NCI-H510A (cell line): ENCODE measurements around the gene STMN3.

Experiments used
- DNase-seq: peaks from one replicate; lab custom pipeline; 2025; lab: John Stamatoyannopoulos, UW

The STMN3 gene

DNA sequence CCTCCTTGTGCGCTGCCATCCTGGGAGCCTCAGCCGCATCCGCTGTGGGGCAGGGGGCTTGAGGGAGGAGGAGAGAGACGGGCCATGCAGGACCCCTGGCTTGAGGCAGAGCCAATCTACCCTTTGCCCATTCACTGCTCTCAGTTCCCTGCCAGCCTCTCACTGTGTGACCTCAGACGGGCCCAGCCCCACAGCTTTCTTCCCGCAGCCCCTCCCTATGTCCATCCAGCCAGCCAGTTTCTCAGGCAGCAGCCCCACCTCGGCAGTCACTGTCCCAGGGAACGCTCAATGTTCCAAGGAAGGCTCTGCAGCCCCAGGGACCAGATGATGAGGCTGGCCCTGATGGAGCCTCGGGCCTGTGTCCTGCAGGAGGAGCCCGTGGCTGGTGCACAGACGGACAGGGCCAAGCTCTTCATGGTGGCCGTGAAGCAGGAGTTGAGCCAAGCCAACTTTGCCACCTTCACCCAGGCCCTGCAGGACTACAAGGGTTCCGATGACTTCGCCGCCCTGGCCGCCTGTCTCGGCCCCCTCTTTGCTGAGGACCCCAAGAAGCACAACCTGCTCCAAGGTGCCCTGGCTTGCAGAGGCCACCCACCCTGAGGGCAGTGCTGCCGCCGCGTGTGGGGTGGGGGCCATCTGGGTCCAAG is 39.3 kb upstream of the STMN3 start:
- DNase-seq: no peak

GRCh38 chr20:63691711-63692435 is 38.6 kb upstream of the STMN3 start:
- DNase-seq: no peak

- DNase-seq: no peak
Measured at GRCh38 chr20:63690898-63691710, 37.9 kb upstream of the STMN3 start.

DNA sequence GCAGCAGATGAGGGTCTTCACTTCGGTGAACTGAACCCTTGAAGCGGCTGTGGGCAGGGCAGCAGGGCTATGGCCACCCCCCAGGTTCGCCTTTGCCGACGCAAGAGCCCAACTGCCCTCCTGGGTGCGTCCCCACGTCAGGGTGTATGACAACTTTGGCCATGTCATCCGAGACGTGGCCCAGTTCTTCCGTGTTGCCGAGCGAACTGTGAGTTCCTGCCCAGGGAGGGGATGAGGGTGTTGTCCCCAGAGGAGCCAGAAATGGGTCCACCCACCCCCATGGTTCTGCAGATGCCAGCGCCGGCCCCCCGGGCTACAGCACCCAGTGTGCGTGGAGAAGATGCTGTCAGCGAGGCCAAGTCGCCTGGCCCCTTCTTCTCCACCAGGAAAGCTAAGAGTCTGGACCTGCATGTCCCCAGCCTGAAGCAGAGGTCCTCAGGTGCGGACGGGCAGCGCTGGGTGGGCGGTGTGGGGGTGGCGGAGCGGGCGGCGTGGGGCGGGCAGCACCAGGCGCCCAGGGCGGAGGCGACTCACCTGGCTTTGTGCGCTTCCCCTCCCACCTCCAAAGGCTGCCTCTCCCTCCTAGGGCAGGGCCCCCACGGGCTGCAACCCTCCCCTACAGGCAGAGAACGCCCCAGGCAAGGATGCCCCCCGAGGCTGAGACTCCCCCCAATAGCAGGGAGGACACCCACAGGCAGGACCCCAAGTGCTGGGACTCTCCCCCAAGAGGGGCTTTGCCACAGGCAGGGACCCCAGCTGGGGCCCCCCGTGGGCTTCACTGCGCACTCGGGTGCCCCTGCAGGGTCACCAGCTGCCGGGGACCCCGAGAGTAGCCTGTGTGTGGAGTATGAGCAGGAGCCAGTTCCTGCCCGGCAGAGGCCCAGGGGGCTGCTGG is 37.0 kb upstream of the STMN3 start:
- no peak for DNase-seq

- DNase-seq: no peak
Measured at GRCh38 chr20:63689046-63690002, 36.1 kb upstream of the STMN3 start.

DNA sequence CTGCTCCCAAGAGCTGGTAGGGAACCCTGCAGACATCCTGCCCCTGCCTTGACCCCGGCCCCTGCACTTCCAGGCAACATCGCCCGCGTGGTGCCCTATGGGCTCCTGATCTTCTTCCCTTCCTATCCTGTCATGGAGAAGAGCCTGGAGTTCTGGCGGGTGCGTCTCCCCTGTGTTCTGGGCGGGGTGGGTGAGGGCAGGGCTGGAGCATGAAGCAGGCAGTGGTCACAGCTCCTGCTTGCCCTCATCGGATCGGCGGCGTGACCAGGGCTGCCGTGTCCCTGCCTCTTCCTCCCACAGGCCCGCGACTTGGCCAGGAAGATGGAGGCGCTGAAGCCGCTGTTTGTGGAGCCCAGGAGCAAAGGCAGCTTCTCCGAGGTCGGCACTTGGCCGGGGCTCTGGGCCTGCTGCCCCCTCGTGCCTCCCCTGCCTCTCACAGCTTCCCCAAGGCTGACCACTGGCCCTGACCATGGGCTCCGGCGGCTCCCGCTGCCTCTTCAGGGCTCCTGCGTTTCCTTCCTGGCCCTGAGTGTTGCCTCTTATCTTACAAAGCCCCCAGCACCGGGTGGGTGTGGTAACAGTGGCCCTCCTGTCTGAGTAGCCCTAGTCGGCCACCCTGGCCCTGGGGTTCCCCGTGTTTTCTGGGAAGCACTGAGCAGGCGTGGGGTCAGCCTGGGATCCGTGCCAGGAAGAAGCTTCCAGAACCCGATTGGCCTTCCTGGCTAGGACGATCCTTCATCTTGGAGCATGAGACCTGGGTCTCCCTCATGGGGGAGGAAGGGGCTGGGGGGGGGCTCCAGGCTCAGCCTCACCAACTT is 35.2 kb upstream of the STMN3 start:
- no peak for DNase-seq

- DNase-seq: no peak
Measured at GRCh38 chr20:63687419-63688178, 34.4 kb upstream of the STMN3 start.

DNA sequence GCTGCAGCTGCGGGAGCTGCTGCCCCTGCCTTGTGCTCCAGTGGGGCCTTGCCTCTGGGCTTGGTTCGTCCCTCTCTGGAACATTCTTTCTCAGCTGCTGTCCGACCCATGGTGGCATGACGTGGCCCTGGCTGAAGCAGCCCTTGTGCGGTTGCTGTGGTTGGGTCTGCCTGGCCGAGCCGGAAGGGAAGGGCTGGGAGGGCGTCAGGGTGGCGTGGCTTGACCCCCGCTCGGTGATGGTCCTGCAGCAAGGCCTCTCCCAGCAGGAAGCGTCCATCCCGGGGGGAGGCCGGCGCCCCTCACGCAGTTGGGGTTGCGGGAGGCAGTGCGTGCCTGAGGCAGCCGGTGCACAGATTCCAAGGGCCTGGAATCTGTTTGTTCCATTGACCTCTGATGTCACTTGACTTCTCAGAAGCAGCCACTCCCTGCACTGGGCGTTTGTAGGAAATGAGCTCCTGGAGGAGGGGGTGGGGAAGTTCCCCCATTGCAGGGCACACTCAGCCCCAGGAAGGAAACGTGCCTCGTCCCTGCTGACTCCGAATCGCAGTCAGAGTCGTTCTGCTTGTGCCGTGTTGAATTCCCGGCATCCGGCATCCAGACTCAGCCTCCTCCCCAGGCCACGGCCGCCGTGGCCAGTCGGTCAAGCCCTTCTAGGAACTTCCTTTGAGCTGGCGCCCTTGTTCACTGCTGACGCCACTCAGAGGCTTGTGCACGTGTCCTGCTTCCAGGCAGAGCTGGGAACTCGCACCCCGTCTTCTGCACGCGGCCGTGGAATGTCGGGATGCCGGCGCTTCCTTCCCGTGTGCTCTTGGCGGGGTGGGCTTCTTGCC is 33.5 kb upstream of the STMN3 start:
- DNase-seq: no peak

DNA sequence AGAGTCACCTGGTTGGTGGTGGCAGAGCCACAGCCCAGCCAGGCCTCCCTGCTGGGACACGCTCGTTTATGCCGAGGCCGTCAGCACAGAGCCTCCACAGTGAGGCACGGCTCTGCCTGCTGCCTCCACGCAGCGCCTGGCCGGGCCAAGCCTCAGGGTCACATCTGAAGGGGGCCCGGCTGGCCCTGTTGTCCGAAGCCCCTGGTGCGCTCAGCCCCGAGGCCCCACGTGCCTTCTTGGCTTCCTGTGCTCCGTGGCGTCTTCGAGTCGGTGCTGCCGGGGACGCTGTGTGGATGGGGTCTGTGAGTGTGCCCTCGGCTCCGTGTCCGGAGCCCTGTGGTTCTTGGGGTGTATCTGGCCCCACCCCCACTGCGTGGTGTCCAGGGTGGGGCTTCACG is 32.9 kb upstream of the STMN3 start:
- DNase-seq: no peak

DNA sequence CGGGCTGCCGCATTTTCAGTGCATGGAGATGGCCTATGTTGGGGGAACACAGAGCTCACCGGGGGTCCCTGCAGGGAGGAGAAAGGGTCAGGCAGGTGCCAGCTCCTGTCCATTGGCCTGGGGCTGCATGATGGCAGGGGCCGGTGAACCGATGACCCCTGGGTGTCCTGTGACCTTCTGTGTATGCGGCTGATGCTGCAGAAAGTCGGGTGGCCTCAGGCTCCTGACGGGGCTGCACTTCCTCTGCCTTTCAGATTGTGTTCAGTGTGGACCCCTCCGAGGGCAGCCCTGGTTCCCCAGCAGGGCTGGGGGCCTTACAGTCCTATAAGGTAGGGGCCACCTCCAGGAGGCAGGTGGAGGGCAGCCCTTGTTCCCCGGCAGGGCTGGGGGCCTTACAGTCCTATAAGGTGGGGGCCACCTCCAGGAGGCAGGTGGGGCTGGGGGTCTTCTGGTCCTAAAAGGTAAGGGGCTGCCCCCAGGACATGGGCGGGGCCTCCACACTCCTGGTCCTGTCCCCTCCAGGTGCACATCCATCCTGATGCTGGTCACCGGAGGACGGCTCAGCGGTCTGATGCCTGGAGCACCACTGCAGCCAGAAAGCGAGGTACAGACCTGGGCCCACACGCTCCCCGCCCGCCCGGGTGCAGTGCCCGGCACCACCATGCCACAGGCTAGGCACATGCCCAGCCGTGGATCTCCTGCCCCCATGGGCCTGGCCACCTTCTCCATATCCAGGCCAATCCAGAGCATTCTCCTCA is 32.2 kb upstream of the STMN3 start:
- DNase-seq: no peak

- DNase-seq: no peak
Measured at GRCh38 chr20:63682384-63683139, 29.3 kb upstream of the STMN3 start.

DNA sequence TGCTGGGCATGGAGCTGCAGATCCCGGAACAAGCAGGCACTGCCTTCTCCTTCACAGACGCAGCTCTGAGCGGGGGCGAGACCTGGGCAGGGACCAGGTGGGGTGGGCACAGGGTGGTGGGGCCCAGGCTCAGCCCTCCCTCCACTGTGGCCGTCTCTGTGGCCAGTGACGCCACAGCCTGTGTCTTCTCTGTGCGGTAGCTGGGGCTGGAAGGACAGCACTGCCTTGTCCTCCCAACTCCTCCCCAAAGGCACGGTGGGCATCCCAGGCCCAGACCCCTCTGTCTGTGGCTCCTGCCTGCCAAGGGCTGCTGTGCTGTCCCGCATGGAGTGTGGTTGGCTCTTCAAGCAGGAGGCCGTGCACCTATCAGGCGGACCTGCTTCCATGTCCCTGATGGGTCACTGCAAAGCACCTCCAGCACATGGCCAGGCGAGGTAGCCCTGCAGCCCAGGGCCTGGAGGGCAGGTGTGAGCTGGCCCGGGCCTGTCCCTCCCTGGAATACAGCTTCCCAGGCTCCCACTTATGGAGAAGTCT is 28.5 kb upstream of the STMN3 start:
- DNase-seq: no peak

DNA sequence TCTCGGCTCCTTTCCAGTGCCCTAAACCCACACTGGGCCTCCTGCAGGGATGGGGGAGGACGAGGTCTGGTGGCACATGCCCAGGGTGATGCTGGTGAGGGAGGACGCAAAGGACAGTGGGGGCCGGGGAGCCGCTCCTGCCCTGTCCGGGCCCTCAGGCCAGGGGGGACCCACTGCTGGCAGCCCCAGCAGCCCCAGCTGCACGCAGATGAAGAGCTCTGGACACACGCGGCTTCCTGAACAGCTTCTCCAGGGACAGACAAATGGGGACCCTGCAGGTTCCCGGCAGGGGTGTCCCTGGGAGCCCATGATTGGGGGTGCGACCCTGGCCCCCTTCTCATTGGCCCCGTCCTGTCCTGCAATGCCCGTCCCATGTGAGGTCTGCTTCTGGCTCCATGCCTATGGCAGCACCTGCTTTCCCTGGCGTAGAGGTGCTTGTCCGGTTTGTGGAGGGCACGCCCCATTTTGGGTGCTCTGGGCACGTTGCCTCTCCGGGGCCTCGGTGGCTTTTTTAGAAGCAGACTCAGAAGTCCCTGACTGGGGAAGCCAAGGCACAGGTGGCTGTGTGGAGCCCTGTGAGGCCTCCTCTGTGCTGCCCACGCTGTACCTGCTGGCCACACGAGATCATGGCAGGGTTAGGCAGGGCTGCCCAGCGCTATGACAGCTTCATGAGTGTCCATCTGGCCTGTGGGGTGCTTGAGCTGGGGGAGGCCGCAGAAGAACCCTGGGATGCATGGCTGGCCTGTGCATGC is 27.8 kb upstream of the STMN3 start:
- DNase-seq: no peak

GRCh38 chr20:63680427-63680826 is 27.2 kb upstream of the STMN3 start:
- no peak for DNase-seq

DNA sequence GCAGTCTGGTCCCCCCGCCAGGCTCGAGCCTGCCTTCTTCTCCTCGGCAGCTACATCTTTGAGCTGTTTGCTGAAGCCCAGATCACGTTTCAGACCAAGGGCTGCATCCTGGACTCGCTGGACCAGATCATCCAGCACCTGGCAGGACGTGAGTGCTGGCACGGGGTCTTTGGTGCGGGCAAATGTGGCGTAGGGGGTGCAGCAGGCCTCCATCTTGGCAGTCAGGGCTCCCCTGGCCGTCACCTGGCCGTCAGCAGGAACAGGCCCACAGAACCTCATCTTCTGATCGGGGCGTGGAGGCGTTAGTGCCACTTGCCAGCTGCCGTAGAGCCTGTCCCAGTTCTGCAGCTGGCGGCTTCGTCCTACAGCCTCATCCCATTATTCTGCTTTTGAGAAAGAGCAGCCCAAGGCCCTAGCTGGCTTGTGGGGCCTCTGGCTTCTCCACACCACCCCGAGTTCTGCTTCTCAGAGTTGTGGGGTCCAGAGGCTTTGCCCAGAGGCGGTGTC is 26.6 kb upstream of the STMN3 start:
- no peak for DNase-seq
